PC-3 (cell line): ENCODE measurements around the gene QRFPR. TPM values are rescaled to one million over a fixed set of nuclear protein-coding genes. Genes with fewer than 3 reads are reported as not detected.

Source experiments
- ATAC-seq: fragments of 200-7000 bp; cut with Tn5 transposase; 2 replicates; pipeline ENCODE4 v1.9.1; 2020; ENCODE audit warnings: mild to moderate bottlenecking, moderate library complexity
- BruUV-seq: library from RNA; stranded (reverse); fragments of 400-500 nt; replicated peaks from 2 replicates; lab custom pipeline; 2021; lab: Mats Ljungman, UMichigan
- CTCF ChIA-PET: fragments of 300-600 bp; sonication (Branson Sonifier 250); formaldehyde crosslinking; loops from one replicate; lab custom pipeline; 2022; ENCODE audit warnings: antibody characterized with exemption; lab: Charles Lee
- POLR2A ChIA-PET: fragments of 300-600 bp; sonication (Branson Sonifier 250); formaldehyde crosslinking; loops from one replicate; lab custom pipeline; 2022; ENCODE audit warnings: antibody characterized with exemption; ENCODE audit not compliant: unreplicated experiment; lab: Charles Lee
- DNase-seq: peaks from one replicate; pipeline ENCODE4 v3.0.0-alpha.2; 2015
- H2AFZ ChIP-seq: fragments of 300-600 bp; sonication (generic); 2 replicates; pipeline ENCODE4 v1.6.0; 2016; ENCODE audit warnings: antibody characterized with exemption, low read length
- H3F3A ChIP-seq: fragments of 300-600 bp; sonication (generic); one replicate; pipeline ENCODE4 v1.6.0; 2017; ENCODE audit warnings: antibody characterized with exemption, low read length, control low read depth, mild to moderate bottlenecking; ENCODE audit not compliant: unreplicated experiment
- H3K27ac ChIP-seq: fragments of 300-600 bp; sonication (generic); 2 replicates; pipeline ENCODE4 v1.5.1; 2016; ENCODE audit warnings: mild to moderate bottlenecking, low read length
- H3K27me3 ChIP-seq: fragments of 300-600 bp; sonication (generic); 2 replicates; pipeline ENCODE4 v1.6.1; 2016; ENCODE audit warnings: low read length, mixed read lengths
- H3K36me3 ChIP-seq: fragments of 300-600 bp; sonication (generic); 2 replicates; pipeline ENCODE4 v1.6.1; 2016; ENCODE audit warnings: low read depth, mixed run types, low read length, mixed read lengths
- H3K4me1 ChIP-seq: fragments of 300-600 bp; sonication (generic); 2 replicates; pipeline ENCODE4 v1.5.1; 2016; ENCODE audit warnings: low read length; ENCODE audit not compliant: insufficient read depth
- H3K4me2 ChIP-seq: fragments of 300-600 bp; sonication (generic); 2 replicates; pipeline ENCODE4 v1.6.0; 2016; ENCODE audit warnings: low read length
- H3K4me3 ChIP-seq: fragments of 300-600 bp; sonication (generic); 2 replicates; pipeline ENCODE4 v1.5.1; 2016; ENCODE audit warnings: mild to moderate bottlenecking, low read length, mixed read lengths
- H3K79me2 ChIP-seq: fragments of 300-600 bp; sonication (generic); 2 replicates; pipeline ENCODE4 v1.6.1; 2017; ENCODE audit warnings: low read length, mixed read lengths
- H3K9ac ChIP-seq: fragments of 300-600 bp; sonication (generic); 2 replicates; pipeline ENCODE4 v1.6.0; 2016; ENCODE audit warnings: mild to moderate bottlenecking, low read length
- H3K9me2 ChIP-seq: fragments of 300-600 bp; sonication (generic); replicated peaks from 2 replicates; pipeline ENCODE4 v1.6.1; 2016; ENCODE audit warnings: mixed run types, low read length, mixed read lengths
- H3K9me3 ChIP-seq: fragments of 300-600 bp; sonication (generic); 2 replicates; pipeline ENCODE4 v1.6.1; 2016; ENCODE audit warnings: low read length, mixed read lengths
- H4K20me1 ChIP-seq: fragments of 300-600 bp; sonication (generic); 2 replicates; pipeline ENCODE4 v1.6.1; 2016; ENCODE audit warnings: low read length, mixed read lengths
- EZH2 ChIP-seq: fragments of 300-600 bp; sonication (generic); IDR thresholded peaks from one replicate; pipeline ENCODE4 v1.6.1; 2017; ENCODE audit warnings: antibody characterized with exemption, mild to moderate bottlenecking, low read length; ENCODE audit not compliant: unreplicated experiment
- EZH2phosphoT487 ChIP-seq: fragments of 300-600 bp; sonication (generic); IDR thresholded peaks from 2 replicates; pipeline ENCODE4 v1.6.1; 2018; ENCODE audit warnings: mild to moderate bottlenecking, antibody characterized with exemption, low read length, borderline replicate concordance
- intact Hi-C: fragments of 100-400 bp; cut with micrococcal nuclease; formaldehyde crosslinking; loops from 2 replicates; pipeline ENCODE4 v1.9.0; 2023
- total RNA-seq: library from RNA; depleted of rRNA; stranded (reverse); fragments of >200 nt; gene quantifications from 2 replicates; pipeline ENCODE4 v1.2.3, GENCODE V29; 2014; rRNA removed
- TF ChIP-seq, protein P1 (sequence below): fragments of 300-600 bp; sonication (generic); conservative IDR thresholded peaks from 2 replicates; pipeline ENCODE4 v1.5.1; 2017; ENCODE audit warnings: antibody characterized with exemption, low read depth, mild to moderate bottlenecking, low read length

QRFPR gene
- total RNA-seq, 1 experiment from 2014 or later: not detected

DNA sequence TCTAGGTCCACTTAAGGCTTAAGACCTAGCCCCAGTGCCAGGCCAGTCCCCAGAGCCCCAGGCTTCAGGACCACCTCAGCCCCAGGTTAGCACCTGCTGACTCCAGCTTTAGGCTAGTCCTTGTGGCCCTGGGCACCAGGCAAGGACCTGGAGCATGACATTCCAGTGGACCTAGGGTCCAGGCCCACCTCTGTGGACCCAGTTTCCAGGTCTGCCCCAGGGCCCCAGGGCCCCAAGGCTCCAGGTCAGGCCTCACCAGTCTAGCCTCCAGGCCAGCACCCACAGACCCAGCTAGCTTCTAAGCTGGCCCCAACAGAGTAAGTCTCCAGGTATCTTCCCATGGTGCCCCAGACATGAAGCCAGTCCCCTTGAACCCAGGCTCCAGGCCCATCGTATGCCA, 97.5 kb downstream of the QRFPR start:
- H4K20me1 ChIP-seq: no peaks in the 10 kb centered on the region
- no peak overlapping the region for H3K9ac ChIP-seq
- no peaks in the 10 kb centered on the region for H3K4me1 ChIP-seq
- intact Hi-C loops: no loop called here
- DNase-seq: no peak
- H2AFZ ChIP-seq: no peak overlapping the region
- no peak overlapping the region for H3K27ac ChIP-seq
- H3F3A ChIP-seq: no peaks in the 10 kb centered on the region
- no peaks in the 10 kb centered on the region for H3K79me2 ChIP-seq
- ChIA-PET CTCF (no interaction called here), POLR2A (no interaction called here)
- BruUV-seq: no TSS peak
- H3K27me3 ChIP-seq: no peaks in the 10 kb centered on the region
- no peak for TF ChIP-seq EZH2phosphoT487
- TF ChIP-seq, protein P1, sequence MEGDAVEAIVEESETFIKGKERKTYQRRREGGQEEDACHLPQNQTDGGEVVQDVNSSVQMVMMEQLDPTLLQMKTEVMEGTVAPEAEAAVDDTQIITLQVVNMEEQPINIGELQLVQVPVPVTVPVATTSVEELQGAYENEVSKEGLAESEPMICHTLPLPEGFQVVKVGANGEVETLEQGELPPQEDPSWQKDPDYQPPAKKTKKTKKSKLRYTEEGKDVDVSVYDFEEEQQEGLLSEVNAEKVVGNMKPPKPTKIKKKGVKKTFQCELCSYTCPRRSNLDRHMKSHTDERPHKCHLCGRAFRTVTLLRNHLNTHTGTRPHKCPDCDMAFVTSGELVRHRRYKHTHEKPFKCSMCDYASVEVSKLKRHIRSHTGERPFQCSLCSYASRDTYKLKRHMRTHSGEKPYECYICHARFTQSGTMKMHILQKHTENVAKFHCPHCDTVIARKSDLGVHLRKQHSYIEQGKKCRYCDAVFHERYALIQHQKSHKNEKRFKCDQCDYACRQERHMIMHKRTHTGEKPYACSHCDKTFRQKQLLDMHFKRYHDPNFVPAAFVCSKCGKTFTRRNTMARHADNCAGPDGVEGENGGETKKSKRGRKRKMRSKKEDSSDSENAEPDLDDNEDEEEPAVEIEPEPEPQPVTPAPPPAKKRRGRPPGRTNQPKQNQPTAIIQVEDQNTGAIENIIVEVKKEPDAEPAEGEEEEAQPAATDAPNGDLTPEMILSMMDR: no peak
- no peak for TF ChIP-seq EZH2
- no peak overlapping the region for H3K4me3 ChIP-seq
- H3K4me2 ChIP-seq: no peak overlapping the region
- no peaks in the 10 kb centered on the region for H3K9me2 ChIP-seq
- ATAC-seq: no peak
- no peaks in the 10 kb centered on the region for H3K9me3 ChIP-seq
- H3K36me3 ChIP-seq: no peaks in the 10 kb centered on the region

DNA sequence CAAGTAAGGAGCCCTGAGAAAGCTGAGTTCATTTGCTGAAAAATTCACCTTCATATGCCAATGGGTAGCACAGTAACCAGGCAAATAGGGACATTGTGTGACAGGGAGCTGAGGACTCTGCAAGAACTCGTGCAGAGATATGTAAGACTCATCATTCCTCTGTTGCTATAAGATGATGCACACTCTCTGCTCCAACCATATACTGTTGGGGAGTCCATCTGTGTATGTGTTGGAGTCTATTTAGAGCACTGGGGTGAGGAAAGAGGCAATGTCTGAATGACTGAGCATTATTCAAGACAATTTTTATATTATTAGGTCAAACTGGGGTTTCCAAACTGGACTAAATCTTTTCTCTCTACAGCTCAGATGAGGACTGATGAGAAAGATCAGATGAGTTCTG, 100.4 kb downstream of the QRFPR start:
- Histone ChIP-seq H3K9me3 (no peaks in the 10 kb centered on the region), H3K4me1 (no peaks in the 10 kb centered on the region), H3F3A (no peaks in the 10 kb centered on the region), H3K9ac (no peak overlapping the region), H3K79me2 (no peaks in the 10 kb centered on the region), H3K9me2 (no peaks in the 10 kb centered on the region), H3K27me3 (no peaks in the 10 kb centered on the region), H2AFZ (no peak overlapping the region), H3K27ac (no peak overlapping the region), H3K4me2 (no peak overlapping the region), H4K20me1 (no peaks in the 10 kb centered on the region), H3K36me3 (no peaks in the 10 kb centered on the region), H3K4me3 (no peak overlapping the region)
- ATAC-seq (no peak), DNase-seq (no peak)
- ChIA-PET CTCF (no interaction called here), POLR2A (no interaction called here)
- TF ChIP-seq EZH2phosphoT487: no peak
- TF ChIP-seq, protein P1: no peak
- TF ChIP-seq EZH2: no peak
- intact Hi-C loops: no loop called here
- BruUV-seq: no TSS peak

DNA sequence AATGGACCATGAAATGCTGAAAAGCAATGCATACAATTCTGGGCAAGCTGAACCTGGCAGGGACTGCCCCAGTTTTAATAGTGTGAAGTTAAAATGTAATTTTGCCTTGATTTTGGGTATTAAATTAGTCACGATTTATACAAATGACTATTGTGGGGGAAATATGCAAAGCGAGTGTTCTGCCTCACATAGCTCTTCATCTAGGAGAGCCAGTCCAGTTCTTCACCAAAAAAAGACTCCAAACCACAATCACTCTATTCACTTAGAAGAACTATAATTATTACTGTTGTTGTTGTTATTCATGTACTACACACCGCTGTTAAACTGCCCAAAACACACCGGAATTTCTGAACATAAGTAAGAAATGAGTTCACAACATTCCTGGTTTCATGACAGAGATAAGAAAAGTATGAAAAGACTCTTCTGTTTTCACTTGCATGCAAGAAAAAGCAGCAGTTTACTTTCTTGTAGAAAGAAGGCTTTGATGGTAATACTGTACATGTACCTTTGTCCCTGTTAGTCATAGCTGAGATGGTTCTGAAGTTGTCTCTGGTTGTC, 101.9 kb downstream of the QRFPR start:
- H3K79me2 ChIP-seq: no peaks in the 10 kb centered on the region
- CTCF ChIA-PET: no interaction called here
- intact Hi-C loops: no loop called here
- H3K4me1 ChIP-seq: no peaks in the 10 kb centered on the region
- no peak overlapping the region for H3K4me3 ChIP-seq
- no peak overlapping the region for H2AFZ ChIP-seq
- POLR2A ChIA-PET: no interaction called here
- H3K9me2 ChIP-seq: no peaks in the 10 kb centered on the region
- H3K9ac ChIP-seq: no peak overlapping the region
- no peak overlapping the region for H3K4me2 ChIP-seq
- TF ChIP-seq, protein P1: no peak
- TF ChIP-seq EZH2 (no peak), EZH2phosphoT487 (no peak)
- no peak overlapping the region for H3K27ac ChIP-seq
- no peaks in the 10 kb centered on the region for H4K20me1 ChIP-seq
- BruUV-seq: no TSS peak
- H3K27me3 ChIP-seq: no peaks in the 10 kb centered on the region
- ATAC-seq: no peak
- DNase-seq: no peak
- no peaks in the 10 kb centered on the region for H3K9me3 ChIP-seq
- no peaks in the 10 kb centered on the region for H3F3A ChIP-seq
- no peaks in the 10 kb centered on the region for H3K36me3 ChIP-seq

Other genes starting within 250 kb of the QRFPR start
- gene TNIP3, start 216.7 kb downstream of the QRFPR start, total RNA-seq: not detected in 2 replicates